ENCODE data around the gene DLGAP4. TPM values are rescaled to one million over a fixed set of nuclear protein-coding genes. Genes with fewer than 3 reads are reported as not detected.

Gene DLGAP4
- polyA plus RNA-seq, 1 donor (not counting 4 experiments of a cell fraction or from before 2014, with no cell fraction given), result 9.6 TPM

GRCh38 chr20:36471885-36472636 lies 165.9 kb downstream of the DLGAP4 start:
- Histone ChIP-seq H3K36me3 (ENCODE audit: control insufficient read depth in 2 of 2, extremely low read depth in 1 of 2, insufficient read depth in 2 of 2, low read length in 2 of 2) (peaks cover 3 to 17% of the 10 kb centered on the region in 2 experiments), H3K4me1 (ENCODE audit: control insufficient read depth, extremely low read depth, insufficient read depth, low read length) (peaks cover 43% of the 10 kb centered on the region), H3K9me3 (ENCODE audit: control insufficient read depth, low read depth, low read length) (no peaks in the 10 kb centered on the region), H3K4me3 (ENCODE audit: control insufficient read depth in 2 of 3, extremely low read depth in 1 of 3, insufficient read depth in 2 of 3, low read depth in 1 of 3, low read length in 3 of 3) (peak overlapping the region in 2 of 3 experiments; percentile 62), H3K9me1 (ENCODE audit: control insufficient read depth, extremely low read depth, insufficient read depth, low read length) (peaks cover 17% of the 10 kb centered on the region), H3K4me2 (ENCODE audit: control insufficient read depth, extremely low read depth, insufficient read depth, low read depth, low read length) (peak overlapping the region; percentile 87), H3K27me3 (ENCODE audit: control insufficient read depth, extremely low read depth, insufficient read depth, low read length) (no peaks in the 10 kb centered on the region), H4K20me1 (ENCODE audit: control insufficient read depth, extremely low read depth, insufficient read depth, low read length) (peaks cover 25% of the 10 kb centered on the region), H3K27ac (ENCODE audit: control insufficient read depth, insufficient read depth, low read length) (peak overlapping the region; percentile 66), H3K79me2 (ENCODE audit: control insufficient read depth, insufficient read depth, low read length) (peaks cover 55% of the 10 kb centered on the region), H2AFZ (ENCODE audit: control insufficient read depth, low read length) (no peak overlapping the region), H3K9ac (ENCODE audit: control insufficient read depth, extremely low read depth, insufficient read depth, low read length) (peak overlapping the region; percentile 60)
- FAIRE-seq (no peak), DNase-seq (ENCODE audit: low read depth, low spot score) (no peak)
- dilution Hi-C loops (cut with MboI; ENCODE audit: extremely low pct_ligation_motif_present, low sequenced_read_pairs), result no loop called here
- no peak for TF ChIP-seq EZH2 (IDR thresholded peaks at IDR 0.05; ENCODE audit: low read length)
- no peak for TF ChIP-seq CTCF (optimal IDR thresholded peaks at IDR 0.05 in 1 of 3, IDR thresholded peaks at IDR 0.05 in 1 of 3, conservative IDR thresholded peaks at IDR 0.05 in 1 of 3; ENCODE audit: extremely low read depth in 1 of 3, insufficient read depth in 2 of 3, low read length in 3 of 3)

- no peak for TF ChIP-seq CTCF (optimal IDR thresholded peaks at IDR 0.05 in 1 of 3, IDR thresholded peaks at IDR 0.05 in 1 of 3, conservative IDR thresholded peaks at IDR 0.05 in 1 of 3; ENCODE audit: extremely low read depth in 1 of 3, insufficient read depth in 2 of 3, low read length in 3 of 3)
- no peak for TF ChIP-seq EZH2 (IDR thresholded peaks at IDR 0.05; ENCODE audit: low read length)
- Histone ChIP-seq H3K79me2 (ENCODE audit: control insufficient read depth, insufficient read depth, low read length) (peaks cover 56% of the 10 kb centered on the region), H3K4me2 (ENCODE audit: control insufficient read depth, extremely low read depth, insufficient read depth, low read depth, low read length) (peak overlapping the region; percentile 87), H3K9me3 (ENCODE audit: control insufficient read depth, low read depth, low read length) (no peaks in the 10 kb centered on the region), H3K9me1 (ENCODE audit: control insufficient read depth, extremely low read depth, insufficient read depth, low read length) (peaks cover 14% of the 10 kb centered on the region), H3K9ac (ENCODE audit: control insufficient read depth, extremely low read depth, insufficient read depth, low read length) (peak overlapping the region; percentile 60), H3K4me3 (ENCODE audit: control insufficient read depth in 2 of 3, extremely low read depth in 1 of 3, insufficient read depth in 2 of 3, low read depth in 1 of 3, low read length in 3 of 3) (peak overlapping the region; percentile 4 to 62 (median 62)), H4K20me1 (ENCODE audit: control insufficient read depth, extremely low read depth, insufficient read depth, low read length) (peaks cover 19% of the 10 kb centered on the region), H3K27ac (ENCODE audit: control insufficient read depth, insufficient read depth, low read length) (peak overlapping the region; percentile 66), H3K27me3 (ENCODE audit: control insufficient read depth, extremely low read depth, insufficient read depth, low read length) (no peaks in the 10 kb centered on the region), H3K36me3 (ENCODE audit: control insufficient read depth in 2 of 2, extremely low read depth in 1 of 2, insufficient read depth in 2 of 2, low read length in 2 of 2) (peaks cover 3 to 18% of the 10 kb centered on the region in 2 experiments), H3K4me1 (ENCODE audit: control insufficient read depth, extremely low read depth, insufficient read depth, low read length) (peaks cover 37% of the 10 kb centered on the region), H2AFZ (ENCODE audit: control insufficient read depth, low read length) (peak overlapping the region; percentile 87)
- DNase-seq (ENCODE audit: low read depth, low spot score) (no peak), FAIRE-seq (peak; percentile 55)
- dilution Hi-C loops (cut with MboI; ENCODE audit: extremely low pct_ligation_motif_present, low sequenced_read_pairs), result no loop called here
Measured at GRCh38 chr20:36472637-36473090, 166.5 kb downstream of the DLGAP4 start.
